Measurements from ENCODE around the gene MAP1LC3B. TPM values are rescaled to one million over a fixed set of nuclear protein-coding genes. Genes with fewer than 3 reads are reported as not detected.

The MAP1LC3B gene
- total RNA-seq, 1 donor from 2014 or later, result 64.5 TPM

DNA sequence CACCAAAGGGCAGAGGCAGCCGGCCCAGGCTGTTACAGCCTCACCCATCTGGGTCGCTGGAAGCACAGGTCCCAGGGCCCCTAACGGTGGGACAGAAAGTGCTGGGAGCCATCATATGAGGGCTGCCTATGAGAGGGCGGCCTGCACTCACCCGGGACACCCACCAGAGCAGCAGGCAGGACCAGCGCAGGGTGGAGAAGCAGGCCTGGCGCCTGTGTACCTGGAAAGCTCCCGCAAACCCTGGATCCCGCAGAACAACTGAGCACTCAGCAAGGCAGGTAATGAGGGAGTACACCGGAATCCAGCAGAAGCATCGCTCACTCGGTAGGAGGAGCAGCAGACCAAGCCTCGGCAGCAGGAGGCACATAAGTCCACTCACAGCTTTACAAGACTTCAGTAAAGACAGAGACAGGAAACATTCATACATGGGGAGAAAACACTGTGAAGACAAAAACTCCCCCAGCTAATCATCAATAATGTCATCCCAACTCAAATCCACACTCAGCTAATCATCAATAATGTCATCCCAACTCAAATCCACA is 43.4 kb upstream of the MAP1LC3B start:
- no peak for ATAC-seq
- TF ChIP-seq, protein P1, sequence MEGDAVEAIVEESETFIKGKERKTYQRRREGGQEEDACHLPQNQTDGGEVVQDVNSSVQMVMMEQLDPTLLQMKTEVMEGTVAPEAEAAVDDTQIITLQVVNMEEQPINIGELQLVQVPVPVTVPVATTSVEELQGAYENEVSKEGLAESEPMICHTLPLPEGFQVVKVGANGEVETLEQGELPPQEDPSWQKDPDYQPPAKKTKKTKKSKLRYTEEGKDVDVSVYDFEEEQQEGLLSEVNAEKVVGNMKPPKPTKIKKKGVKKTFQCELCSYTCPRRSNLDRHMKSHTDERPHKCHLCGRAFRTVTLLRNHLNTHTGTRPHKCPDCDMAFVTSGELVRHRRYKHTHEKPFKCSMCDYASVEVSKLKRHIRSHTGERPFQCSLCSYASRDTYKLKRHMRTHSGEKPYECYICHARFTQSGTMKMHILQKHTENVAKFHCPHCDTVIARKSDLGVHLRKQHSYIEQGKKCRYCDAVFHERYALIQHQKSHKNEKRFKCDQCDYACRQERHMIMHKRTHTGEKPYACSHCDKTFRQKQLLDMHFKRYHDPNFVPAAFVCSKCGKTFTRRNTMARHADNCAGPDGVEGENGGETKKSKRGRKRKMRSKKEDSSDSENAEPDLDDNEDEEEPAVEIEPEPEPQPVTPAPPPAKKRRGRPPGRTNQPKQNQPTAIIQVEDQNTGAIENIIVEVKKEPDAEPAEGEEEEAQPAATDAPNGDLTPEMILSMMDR (IDR thresholded peaks at IDR 0.05), result no peak
- H3K36me3 ChIP-seq, result peaks cover 39% of the 10 kb centered on the region
- intact Hi-C loops (cut with DNase I), result no loop called here
- H3K27ac ChIP-seq, result no peak overlapping the region
- H3K4me1 ChIP-seq, result peaks cover 7% of the 10 kb centered on the region
- H3K27me3 ChIP-seq (ENCODE audit: low read depth), result no peaks in the 10 kb centered on the region
- no peaks in the 10 kb centered on the region for H3K9me3 ChIP-seq
- DNase-seq, result no peak
- H3K4me3 ChIP-seq, result no peak overlapping the region

DNA sequence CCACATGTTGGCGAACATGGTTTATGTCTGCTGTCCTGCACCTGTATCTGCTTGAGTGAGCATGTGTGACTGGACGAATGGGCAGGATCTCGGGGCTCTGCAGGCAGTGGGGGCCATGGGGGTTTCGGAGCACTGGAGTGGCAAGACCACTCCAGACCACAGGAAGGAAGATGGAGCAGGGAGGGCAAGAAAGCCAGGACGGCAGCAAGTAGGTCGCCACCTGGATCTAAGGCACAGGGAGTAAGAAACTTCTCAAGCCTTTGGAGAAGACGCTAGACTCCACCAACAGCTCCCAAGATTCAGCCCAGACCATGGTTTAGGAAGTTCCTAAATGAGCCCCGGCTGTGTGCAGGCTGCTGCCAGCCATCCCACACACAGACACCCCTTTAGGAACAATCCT is 42.1 kb upstream of the MAP1LC3B start:
- intact Hi-C loops (cut with DNase I), result no loop called here
- TF ChIP-seq, protein P1 (IDR thresholded peaks at IDR 0.05), result no peak

DNA sequence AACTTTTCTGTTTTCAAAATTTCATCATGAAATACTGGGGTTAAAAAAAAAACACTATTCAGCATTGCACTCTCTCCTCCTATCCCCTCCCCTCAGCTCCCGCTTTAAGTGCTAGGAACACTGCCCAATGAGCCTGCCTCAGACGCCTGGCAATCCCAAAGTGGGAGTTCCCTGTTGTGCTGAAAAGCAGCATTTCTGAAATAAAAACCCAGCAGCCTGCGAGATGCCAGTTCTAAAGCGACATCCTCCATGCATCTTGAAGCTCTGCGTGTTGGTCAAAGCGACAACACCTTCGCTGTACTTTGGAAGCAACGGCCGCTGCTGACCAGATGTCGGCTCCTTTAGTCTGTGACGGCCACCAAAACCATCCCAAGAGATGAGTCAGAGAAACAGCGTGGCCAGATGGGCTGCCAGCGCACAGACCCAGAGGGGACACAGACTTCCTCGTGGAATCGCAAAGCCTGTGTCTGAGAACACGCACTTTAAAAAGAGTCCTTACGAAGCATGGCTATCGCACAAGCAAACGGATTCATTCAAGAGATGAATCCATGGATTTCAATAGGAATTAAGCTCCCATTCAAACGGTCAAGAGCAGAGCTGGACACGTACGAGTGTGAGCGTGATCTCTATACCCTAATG is 41.3 kb upstream of the MAP1LC3B start:
- TF ChIP-seq, protein P1 (IDR thresholded peaks at IDR 0.05), result no peak
- H3K27ac ChIP-seq, result no peak overlapping the region
- H3K36me3 ChIP-seq, result peaks cover 32% of the 10 kb centered on the region
- H3K27me3 ChIP-seq (ENCODE audit: low read depth), result no peaks in the 10 kb centered on the region
- intact Hi-C loops (cut with DNase I), result no loop called here
- no peak overlapping the region for H3K4me3 ChIP-seq
- peaks cover 1% of the 10 kb centered on the region for H3K4me1 ChIP-seq
- DNase-seq (no peak), ATAC-seq (no peak)
- H3K9me3 ChIP-seq, result no peaks in the 10 kb centered on the region

More for the DNA sequence above, 42.1 kb upstream of the MAP1LC3B start:
- Histone ChIP-seq H3K36me3 (peaks cover 32% of the 10 kb centered on the region), H3K4me3 (no peak overlapping the region), H3K9me3 (no peaks in the 10 kb centered on the region), H3K4me1 (peaks cover 7% of the 10 kb centered on the region), H3K27me3 (ENCODE audit: low read depth) (no peaks in the 10 kb centered on the region), H3K27ac (no peak overlapping the region)
- DNase-seq (no peak), ATAC-seq (no peak)

DNA sequence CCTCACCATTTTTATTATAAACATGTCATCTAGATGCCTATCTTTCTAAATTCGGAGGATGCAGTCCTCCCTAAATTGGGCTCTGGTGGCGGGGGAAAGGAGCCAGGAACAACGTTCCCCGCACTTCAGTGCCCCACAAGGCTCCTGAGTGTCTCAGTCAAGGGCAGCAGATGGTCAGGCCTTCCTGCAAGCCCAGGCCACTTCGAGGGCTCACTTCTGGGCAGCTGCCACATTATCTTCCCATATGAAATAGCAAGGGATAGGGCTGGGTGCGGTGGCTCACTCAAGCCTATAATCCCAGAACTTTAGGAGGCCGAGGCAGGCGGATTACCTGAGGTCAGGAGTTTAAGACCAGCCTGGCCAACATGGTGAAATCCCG is 40.8 kb upstream of the MAP1LC3B start:
- intact Hi-C loops (cut with DNase I), result no loop called here
- no peak for DNase-seq
- Histone ChIP-seq H3K4me3 (no peak overlapping the region), H3K4me1 (no peaks in the 10 kb centered on the region), H3K9me3 (no peaks in the 10 kb centered on the region), H3K27me3 (ENCODE audit: low read depth) (no peaks in the 10 kb centered on the region), H3K36me3 (peaks cover 30% of the 10 kb centered on the region), H3K27ac (no peak overlapping the region)
- ATAC-seq, result no peak
- TF ChIP-seq, protein P1 (IDR thresholded peaks at IDR 0.05), result no peak

DNA sequence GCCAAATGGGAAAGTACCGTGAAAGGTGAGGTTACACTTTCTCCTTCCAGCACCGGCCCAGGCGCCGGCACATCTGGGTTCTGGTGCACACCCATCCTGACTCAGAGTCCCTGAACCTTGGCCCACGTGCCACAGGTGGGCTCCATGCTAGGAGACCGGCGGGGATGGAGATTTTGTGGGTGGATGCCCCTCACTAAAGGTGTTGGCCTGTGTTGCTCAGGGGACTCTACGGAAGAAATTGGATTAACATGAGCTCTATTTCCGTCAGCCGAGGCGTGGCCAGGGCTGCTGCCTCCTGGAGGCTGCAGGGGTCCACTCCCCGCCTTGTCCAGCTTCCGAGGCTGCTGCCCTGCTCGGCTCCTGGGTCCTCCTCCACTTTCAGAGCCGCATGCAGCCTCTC is 39.3 kb upstream of the MAP1LC3B start:
- intact Hi-C loops (cut with DNase I), result no loop called here
- no peaks in the 10 kb centered on the region for H3K27me3 ChIP-seq (ENCODE audit: low read depth)
- TF ChIP-seq, protein P1 (IDR thresholded peaks at IDR 0.05), result no peak
- ATAC-seq (no peak), DNase-seq (no peak)
- no peaks in the 10 kb centered on the region for H3K4me1 ChIP-seq
- no peak overlapping the region for H3K27ac ChIP-seq
- H3K9me3 ChIP-seq, result no peaks in the 10 kb centered on the region
- peaks cover 33% of the 10 kb centered on the region for H3K36me3 ChIP-seq
- no peak overlapping the region for H3K4me3 ChIP-seq

Measured in lower lobe of right lung (tissue), 2 donors.